Stomach (tissue), 9 donors: Measurements from ENCODE around the gene OTUD1. TPM values are rescaled to one million over a fixed set of nuclear protein-coding genes. Genes with fewer than 3 reads are reported as not detected.

Experiments
- DNase-seq, 2 donors: peaks; one replicate each; pipeline versions ENCODE4 v3.0.0 to v3.0.0-alpha.2; 2013 to 2019
- H3K27ac ChIP-seq, 5 donors: fragments of 200-600 bp in 4 of 5; sonication (generic) in 4 of 5; one replicate each; pipeline ENCODE4 v1.5.1; 2013 to 2019; ENCODE audit warnings: mild to moderate bottlenecking in 1 of 5, moderate library complexity in 1 of 5
- H3K27me3 ChIP-seq, 3 donors: fragments of 200-600 bp; sonication (generic); one replicate each; pipeline ENCODE4 v1.5.1; 2017 to 2019; ENCODE audit warnings: mixed run types in 1 of 3
- H3K36me3 ChIP-seq, 4 donors: fragments of 200-600 bp; sonication (generic); 1 replicate in 3 of 4; 2 replicates in 1 of 4; pipeline ENCODE4 v1.5.1; 2016 to 2019
- H3K4me1 ChIP-seq, 4 donors: fragments of 200-600 bp; sonication (generic); one replicate each; pipeline ENCODE4 v1.5.1; 2016 to 2019
- H3K4me3 ChIP-seq, 4 donors: fragments of 200-600 bp; sonication (generic) in 3 of 4; one replicate each; pipeline ENCODE4 v1.5.1; 2016 to 2019; ENCODE audit warnings: mild to moderate bottlenecking in 1 of 4
- H3K9me3 ChIP-seq, 4 donors: fragments of 200-600 bp; sonication (generic); one replicate each; pipeline ENCODE4 v1.5.1; 2016 to 2019
- CTCF ChIP-seq, 7 experiments: fragments of 450-650 bp in 4 of 7; fragments of 200-600 bp in 3 of 7; sonication (generic) in 3 of 7; IDR thresholded peaks; one replicate each; pipeline ENCODE4 v1.5.1; 2016 to 2019; ENCODE audit warnings: antibody characterized with exemption in 7 of 7, control low read depth in 2 of 7, mild to moderate bottlenecking in 1 of 7
- EP300 ChIP-seq: sonication (generic); formaldehyde crosslinking; IDR thresholded peaks from one replicate; pipeline ENCODE4 v1.6.1; 2017; ENCODE audit warnings: antibody characterized with exemption
- POLR2A ChIP-seq, 4 donors: fragments of 450-650 bp; IDR thresholded peaks; one replicate each; pipeline ENCODE4 v1.6.1; 2016; ENCODE audit warnings: antibody characterized with exemption in 4 of 4, control low read depth in 2 of 4, mild to moderate bottlenecking in 1 of 4, moderate library complexity in 1 of 4
- POLR2AphosphoS5 ChIP-seq, 3 donors: sonication (generic); formaldehyde crosslinking; IDR thresholded peaks; one replicate each; pipeline ENCODE4 v1.6.1; 2016; ENCODE audit warnings: antibody characterized with exemption in 3 of 3
- WGBS, 5 donors: extraction: QIAGEN DNeasy Blood & Tissue Kit in 3 of 5; methylation state at CpG; one replicate each; pipeline versions ENCODE4 v1.1.5 to v1.1.7; 2013 to 2018; 5-methylcytosine and 5-hydroxymethylcytosine counted together
- intact Hi-C: fragments of 100-400 bp; cut with DNase I; formaldehyde crosslinking; loops from one replicate; pipeline ENCODE4 v1.15.1; 2023; ENCODE audit warnings: low total_unique reads
- polyA plus RNA-seq, 3 donors: library from polyadenylated mRNA; stranded (reverse); fragments of 200-250 nt; gene quantifications; one replicate each; pipeline ENCODE4 v1.2.3, GENCODE V29; 2013
- total RNA-seq, 5 donors: library from RNA; depleted of rRNA; stranded (reverse); fragments of >200 nt; gene quantifications; one replicate each; pipeline versions ENCODE4 v1.1.0 to v1.2.3, GENCODE V29; 2014 to 2016
- donor health status: healthy with polysubstance abuse.
- donor health status: Bipolar disorder and iron deficiency.
- donor health status: healthy.

Gene OTUD1
- total and polyA plus RNA-seq, 8 donors = 5.0 to 36.9 (median 14.9) TPM

GRCh38 chr10:23474626-23475025 is 35.8 kb downstream of the OTUD1 start:
- no peaks in the 10 kb centered on the region for H3K9me3 ChIP-seq
- H3K27me3 ChIP-seq = no peaks in the 10 kb centered on the region
- 87 to 100% (median 93%) methylated on average over 4 of the region's 4 CpGs for WGBS, 5 donors
- no peak overlapping the region for H3K4me3 ChIP-seq
- TF ChIP-seq EP300 (no peak), CTCF (IDR thresholded peaks at IDR 0.05) (no peak), POLR2A (IDR thresholded peaks at IDR 0.05) (no peak), POLR2AphosphoS5 (IDR thresholded peaks at IDR 0.05) (no peak)
- no peak for DNase-seq
- no peaks in the 10 kb centered on the region for H3K36me3 ChIP-seq
- intact Hi-C loops = no loop called here
- no peaks in the 10 kb centered on the region for H3K4me1 ChIP-seq
- H3K27ac ChIP-seq = no peak overlapping the region

GRCh38 chr10:23478570-23478969 is 39.7 kb downstream of the OTUD1 start:
- TF ChIP-seq POLR2A (IDR thresholded peaks at IDR 0.05) (no peak), EP300 (no peak), POLR2AphosphoS5 (IDR thresholded peaks at IDR 0.05) (no peak), CTCF (IDR thresholded peaks at IDR 0.05) (no peak)
- H3K27ac ChIP-seq = no peak overlapping the region
- no peaks in the 10 kb centered on the region for H3K9me3 ChIP-seq
- intact Hi-C loops = no loop called here
- no peak overlapping the region for H3K4me3 ChIP-seq
- no peak for DNase-seq
- no peaks in the 10 kb centered on the region for H3K36me3 ChIP-seq
- H3K27me3 ChIP-seq = no peaks in the 10 kb centered on the region
- H3K4me1 ChIP-seq = no peaks in the 10 kb centered on the region
- 85 to 91% (median 90%) methylated on average over 5 of the region's 5 CpGs for WGBS, 5 donors

- Histone ChIP-seq H3K9me3 (no peaks in the 10 kb centered on the region), H3K4me1 (no peaks in the 10 kb centered on the region), H3K4me3 (no peak overlapping the region), H3K27me3 (no peaks in the 10 kb centered on the region), H3K36me3 (no peaks in the 10 kb centered on the region), H3K27ac (no peak overlapping the region)
- intact Hi-C loops = no loop called here
- TF ChIP-seq EP300 (no peak), POLR2A (IDR thresholded peaks at IDR 0.05) (no peak), POLR2AphosphoS5 (IDR thresholded peaks at IDR 0.05) (no peak), CTCF (IDR thresholded peaks at IDR 0.05) (no peak)
- WGBS, 5 donors = 41 to 57% (median 51%) methylated on average over 3 of the region's 3 CpGs
- DNase-seq = no peak
Measured at GRCh38 chr10:23479798-23480473, 41.1 kb downstream of the OTUD1 start.

GRCh38 chr10:23481363-23481961 is 42.6 kb downstream of the OTUD1 start:
- no peaks in the 10 kb centered on the region for H3K9me3 ChIP-seq
- no peaks in the 10 kb centered on the region for H3K36me3 ChIP-seq
- no peak for DNase-seq
- TF ChIP-seq POLR2AphosphoS5 (IDR thresholded peaks at IDR 0.05) = no peak
- no peaks in the 10 kb centered on the region for H3K27me3 ChIP-seq
- intact Hi-C loops = no loop called here
- no peaks in the 10 kb centered on the region for H3K4me1 ChIP-seq
- no peak overlapping the region for H3K4me3 ChIP-seq
- H3K27ac ChIP-seq = no peak overlapping the region
- WGBS, 5 donors = 73 to 89% (median 76%) methylated on average over 3 of the region's 3 CpGs

- 52 to 68% (median 62%) methylated on average over 3 of the region's 3 CpGs for WGBS, 5 donors
- intact Hi-C loops = no loop called here
- no peaks in the 10 kb centered on the region for H3K36me3 ChIP-seq
- no peaks in the 10 kb centered on the region for H3K4me1 ChIP-seq
- H3K27ac ChIP-seq = no peak overlapping the region
- H3K9me3 ChIP-seq = no peaks in the 10 kb centered on the region
- no peak overlapping the region for H3K4me3 ChIP-seq
- H3K27me3 ChIP-seq = peaks cover 0 to 10% (median 4%) of the 10 kb centered on the region in 3 donors
- DNase-seq = no peak
- TF ChIP-seq POLR2AphosphoS5 (IDR thresholded peaks at IDR 0.05) (no peak), CTCF (IDR thresholded peaks at IDR 0.05) (no peak), EP300 (no peak), POLR2A (IDR thresholded peaks at IDR 0.05) (no peak)
Measured at GRCh38 chr10:23490115-23490514, 51.2 kb downstream of the OTUD1 start.
